K562 (cell line): ENCODE results near the gene RUNX3. TPM values are rescaled to one million over a fixed set of nuclear protein-coding genes. Genes with fewer than 3 reads are reported as not detected.

Experiments
- ATF6 ChIP-seq: sonication (generic); formaldehyde crosslinking; IDR thresholded peaks from 2 replicates; pipeline ENCODE4 v1.4.0; 2020; ENCODE audit warnings: mild to moderate bottlenecking, missing genetic modification reagents
- CREB5 ChIP-seq: fragments of 250-450 bp; sonication (Bioruptor Pico); IDR thresholded peaks from 2 replicates; pipeline ENCODE4 v1.5.0; 2020; ENCODE audit warnings: mild to moderate bottlenecking
- E2F4 ChIP-seq: sonication (generic); formaldehyde crosslinking; IDR thresholded peaks from 2 replicates; pipeline ENCODE4 v1.8.0; 2022; ENCODE audit warnings: mild to moderate bottlenecking, low read depth, missing genetic modification reagents
- FOXK2 ChIP-seq, 2 experiments: fragments of 450-650 bp; IDR thresholded peaks in 1 of 2; conservative IDR thresholded peaks in 1 of 2; 2 replicates each; pipeline ENCODE4 v1.6.1; 2016; ENCODE audit warnings: low read depth in 2 of 2, mild to moderate bottlenecking in 1 of 2
- GATA2 ChIP-seq: sonication (generic); formaldehyde crosslinking; IDR thresholded peaks from 2 replicates; pipeline ENCODE4 v1.4.0; 2020; ENCODE audit warnings: mild to moderate bottlenecking, missing genetic modification reagents
- HNRNPH1 ChIP-seq: fragments of 200-400 bp; formaldehyde crosslinking; optimal IDR thresholded peaks from 2 replicates; pipeline ENCODE3; 2017; ENCODE audit warnings: low read depth, mild to moderate bottlenecking, low read length, moderate library complexity
- KDM4B ChIP-seq, 2 experiments: fragments of 450-650 bp in 1 of 2; sonication (generic) in 1 of 2; IDR thresholded peaks; 2 replicates each; pipeline ENCODE4 v1.6.1; 2016 to 2017; ENCODE audit warnings: borderline replicate concordance in 2 of 2, antibody characterized with exemption in 1 of 2, low read depth in 1 of 2, mild to moderate bottlenecking in 1 of 2
- MAFG ChIP-seq: fragments of 450-650 bp; conservative IDR thresholded peaks from 2 replicates; pipeline ENCODE4 v1.6.1; 2016; ENCODE audit warnings: missing genetic modification characterization, missing compliant biosample characterization
- MBD2 ChIP-seq: sonication (generic); IDR thresholded peaks from 2 replicates; pipeline ENCODE4 v1.6.1; 2016; ENCODE audit warnings: low read depth, borderline replicate concordance
- NCOR1 ChIP-seq: fragments of 450-650 bp; IDR thresholded peaks from 2 replicates; pipeline ENCODE4 v1.6.1; 2016; ENCODE audit warnings: mild to moderate bottlenecking, moderate library complexity
- NELFE ChIP-seq: IDR thresholded peaks from 2 replicates; pipeline ENCODE4 v1.6.1; 2011; ENCODE audit warnings: mild to moderate bottlenecking; ENCODE audit not compliant: insufficient read depth, insufficient read length
- NFIX ChIP-seq: fragments of 250-450 bp; sonication (Bioruptor Pico); IDR thresholded peaks from 2 replicates; pipeline ENCODE4 v1.4.0; 2020; ENCODE audit warnings: low read depth, mild to moderate bottlenecking, moderate library complexity
- RAD21 ChIP-seq, 2 experiments: fragments of 250-450 bp in 1 of 2; fragments of 450-650 bp in 1 of 2; sonication (Bioruptor Pico) in 1 of 2; formaldehyde crosslinking in 1 of 2; IDR thresholded peaks in 1 of 2; conservative IDR thresholded peaks in 1 of 2; 2 replicates each; pipeline versions ENCODE4 v1.4.0 to v1.8.0; 2020 to 2022; ENCODE audit warnings: mild to moderate bottlenecking in 2 of 2, moderate library complexity in 1 of 2
- RB1 ChIP-seq: fragments of 450-650 bp; IDR thresholded peaks from 2 replicates; pipeline ENCODE4 v1.6.1; 2017; ENCODE audit warnings: low read depth, mild to moderate bottlenecking
- SLC30A9 ChIP-seq: fragments of 250-450 bp; sonication (Bioruptor Pico); IDR thresholded peaks from 2 replicates; pipeline ENCODE4 v1.8.0; 2022; ENCODE audit warnings: mild to moderate bottlenecking, moderate library complexity
- TEAD1 ChIP-seq, 2 experiments: fragments of 450-650 bp in 1 of 2; sonication (generic) in 1 of 2; formaldehyde crosslinking; IDR thresholded peaks; 2 replicates each; pipeline versions ENCODE4 v1.4.0 to v1.8.0; 2020 to 2022; ENCODE audit warnings: mild to moderate bottlenecking in 2 of 2, missing genetic modification reagents in 1 of 2
- ZMIZ1 ChIP-seq, 2 experiments: fragments of 150-350 bp in 1 of 2; IDR thresholded peaks; 2 replicates each; pipeline ENCODE4 v1.6.1; 2012 to 2016; ENCODE audit warnings: low read depth in 2 of 2, low read length in 2 of 2, mild to moderate bottlenecking in 1 of 2, moderate library complexity in 1 of 2
- ZNF224 ChIP-seq: sonication (generic); formaldehyde crosslinking; IDR thresholded peaks from 2 replicates; pipeline ENCODE4 v1.8.0; 2022; ENCODE audit warnings: mild to moderate bottlenecking, missing genetic modification reagents
- ZNF408 ChIP-seq: fragments of 250-450 bp; sonication (Bioruptor Pico); IDR thresholded peaks from 2 replicates; pipeline ENCODE4 v1.4.0; 2020; ENCODE audit warnings: low read depth, mild to moderate bottlenecking, moderate library complexity
- polyA plus RNA-seq, 8 experiments: library from polyadenylated mRNA; depleted of rRNA in 4 of 8; stranded (reverse) in 5 of 8; unstranded in 3 of 8; fragments of >200 nt; fragmentation: Nextera tagmentation in 2 of 8; fragmentation: Illumina TruSeq in 1 of 8; extraction: Ambion mirVana in 2 of 8; extraction: Trizol in 1 of 8; gene quantifications; 2 replicates each; pipeline versions ENCODE4 v1.2.1 to v1.2.3, GENCODE V29; 2011 to 2014; ENCODE audit warnings: inconsistent platforms in 1 of 8, missing spikeins in 1 of 8
- total RNA-seq, 7 experiments: library from RNA; depleted of rRNA in 6 of 7; stranded (reverse); fragments of >200 nt in 6 of 7; fragmentation: Illumina TruSeq in 2 of 7; extraction: Trizol in 2 of 7; gene quantifications; 2 replicates each; pipeline versions ENCODE4 v1.2.1 to v1.2.3, GENCODE V29; 2011 to 2021; ENCODE audit warnings: low replicate concordance in 1 of 7

Gene RUNX3
- total and polyA plus RNA-seq, 9 of the 15 experiments (the other 6 are each of a cell fraction or from before 2014, with no cell fraction given) = 0.01 to 0.64 (median 0.09) TPM

- no peak for TF ChIP-seq ATF6 (CRISPR knock-in tag)
- TF ChIP-seq E2F4 (CRISPR knock-in tag) = no peak
- TF ChIP-seq RAD21 (CRISPR knock-in tag; conservative IDR thresholded peaks at IDR 0.05 in 1 of 2, IDR thresholded peaks at IDR 0.05 in 1 of 2) = peak in 1 of 2 experiments; percentile 43; a peak in 2 of 4 replicates
- TF ChIP-seq MBD2 = no peak
- no peak for TF ChIP-seq ZMIZ1 (IDR thresholded peaks at IDR 0.05; ENCODE audit: low read depth in 2 of 2, low read length in 2 of 2)
- no peak for TF ChIP-seq FOXK2 (conservative IDR thresholded peaks at IDR 0.05 in 1 of 2, IDR thresholded peaks at IDR 0.05 in 1 of 2; ENCODE audit: low read depth in 2 of 2)
- no peak for TF ChIP-seq ZNF408 (CRISPR knock-in tag)
- TF ChIP-seq RB1 = no peak
- TF ChIP-seq NFIX (CRISPR knock-in tag) = no peak
- TF ChIP-seq ZNF224 (CRISPR knock-in tag) = no peak
- no peak for TF ChIP-seq HNRNPH1
- TF ChIP-seq SLC30A9 (CRISPR knock-in tag) = no peak
- TF ChIP-seq NELFE = no peak
- no peak for TF ChIP-seq NCOR1
- no peak for TF ChIP-seq KDM4B (IDR thresholded peaks at IDR 0.05; ENCODE audit: borderline replicate concordance in 2 of 2, low read depth in 1 of 2)
- TF ChIP-seq TEAD1 (CRISPR knock-in tag; IDR thresholded peaks at IDR 0.05) = no peak
- TF ChIP-seq MAFG (tag) = no peak
- no peak for TF ChIP-seq CREB5 (CRISPR knock-in tag)
- no peak for TF ChIP-seq GATA2
These were observed 20.6 kb downstream of the RUNX3 start (continued) for GRCh38 chr1:24909388-24909898.
